SK-N-SH (cell line): ENCODE measurements around the gene STAM2. TPM values are rescaled to one million over a fixed set of nuclear protein-coding genes. Genes with fewer than 3 reads are reported as not detected.

Experiments
- CTCF ChIA-PET: fragments of 300-600, 350-600 bp; formaldehyde crosslinking; extraction: SDS; loops from one replicate; lab custom pipeline; 2021; lab: Yijun Ruan, JAX
- POLR2A ChIA-PET: fragments of 350-600 bp; sonication (Branson Sonifier 250); formaldehyde crosslinking; extraction: SDS; loops from one replicate; lab custom pipeline; 2020; ENCODE audit warnings: antibody characterized with exemption, inconsistent platforms; lab: Yijun Ruan, JAX
- DNase-seq: peaks from one replicate; pipeline ENCODE4 v3.0.0; 2012
- H2AFZ ChIP-seq: fragments of 200-600 bp; sonication (generic); 2 replicates; pipeline ENCODE4 v1.8.1; 2016; ENCODE audit warnings: antibody characterized with exemption, mild to moderate bottlenecking, low read depth
- H3F3A ChIP-seq: fragments of 200-600 bp; sonication (generic); replicated peaks from 2 replicates; pipeline ENCODE3; 2016; ENCODE audit warnings: antibody characterized with exemption, mild to moderate bottlenecking; ENCODE audit not compliant: insufficient read depth
- H3K27ac ChIP-seq, 2 experiments: fragments of 200-500 bp in 1 of 2; fragments of 200-600 bp in 1 of 2; sonication (Bioruptor generic) in 1 of 2; sonication (generic), shearing (Covaris generic) in 1 of 2; 2 replicates each; pipeline versions ENCODE4 v1.5.1 to v1.6.1; 2014 to 2016; ENCODE audit warnings: low read depth in 2 of 2, inconsistent platforms in 1 of 2, low read length in 1 of 2, mild to moderate bottlenecking in 1 of 2, mixed read lengths in 1 of 2
- H3K27me3 ChIP-seq: fragments of 200-600 bp; sonication (generic), shearing (Covaris generic); 2 replicates; pipeline ENCODE4 v1.6.1; 2016; ENCODE audit warnings: mixed run types; ENCODE audit not compliant: insufficient read depth
- H3K36me3 ChIP-seq, 2 experiments: fragments of 200-500 bp in 1 of 2; fragments of 200-600 bp in 1 of 2; sonication (Bioruptor generic) in 1 of 2; sonication (generic) in 1 of 2; replicated peaks in 1 of 2; 2 replicates each; pipeline versions ENCODE3 to v1.5.1; 2014 to 2016; ENCODE audit warnings: low read length in 1 of 2, mild to moderate bottlenecking in 1 of 2; ENCODE audit not compliant: insufficient read depth in 2 of 2, control insufficient read depth in 1 of 2
- H3K4me1 ChIP-seq, 2 experiments: fragments of 200-500 bp in 1 of 2; fragments of 200-600 bp in 1 of 2; sonication (Bioruptor generic) in 1 of 2; sonication (generic), shearing (Covaris generic) in 1 of 2; 2 replicates each; pipeline versions ENCODE4 v1.5.1 to v1.6.1; 2014 to 2016; ENCODE audit warnings: low read depth in 1 of 2, low read length in 1 of 2, mixed run types in 1 of 2; ENCODE audit not compliant: insufficient read depth in 2 of 2, control insufficient read depth in 1 of 2
- H3K4me2 ChIP-seq: fragments of 200-600 bp; sonication (generic), shearing (Covaris generic); 2 replicates; pipeline ENCODE4 v1.6.1; 2017; ENCODE audit warnings: mixed run types
- H3K4me3 ChIP-seq, 2 experiments: fragments of 200-500 bp in 1 of 2; fragments of 200-600 bp in 1 of 2; sonication (Bioruptor generic) in 1 of 2; sonication (generic), shearing (Covaris generic) in 1 of 2; 2 replicates each; pipeline versions ENCODE4 v1.5.1 to v1.8.1; 2014 to 2016; ENCODE audit warnings: low read depth in 2 of 2, inconsistent platforms in 1 of 2, low read length in 1 of 2, mild to moderate bottlenecking in 1 of 2, mixed read lengths in 1 of 2, moderate library complexity in 1 of 2
- H3K79me2 ChIP-seq: fragments of 200-600 bp; sonication (generic); 2 replicates; pipeline ENCODE4 v1.8.1; 2017; ENCODE audit warnings: mild to moderate bottlenecking; ENCODE audit not compliant: insufficient read depth
- H3K9ac ChIP-seq: fragments of 200-600 bp; sonication (generic); 2 replicates; pipeline ENCODE4 v1.6.1; 2017; ENCODE audit warnings: mixed run types
- H3K9me2 ChIP-seq: fragments of 200-600 bp; sonication (generic); 2 replicates; pipeline ENCODE4 v1.6.1; 2017; ENCODE audit warnings: mixed run types
- H3K9me3 ChIP-seq: fragments of 200-600 bp; sonication (generic); 2 replicates; pipeline ENCODE4 v1.6.1; 2017; ENCODE audit warnings: mixed run types, mild to moderate bottlenecking, moderate library complexity
- H4K20me1 ChIP-seq: fragments of 200-600 bp; sonication (generic); 2 replicates; pipeline ENCODE4 v1.6.1; 2017; ENCODE audit warnings: mild to moderate bottlenecking, mixed run types; ENCODE audit not compliant: insufficient read depth
- CTCF ChIP-seq: fragments of 200-600 bp; sonication (generic); IDR thresholded peaks from 2 replicates; pipeline ENCODE4 v1.6.1; 2017; ENCODE audit warnings: antibody characterized with exemption, mild to moderate bottlenecking, moderate library complexity
- EZH2phosphoT487 ChIP-seq: fragments of 200-600 bp; sonication (generic); IDR thresholded peaks from 2 replicates; pipeline ENCODE4 v1.6.1; 2017; ENCODE audit warnings: low read depth, mixed run types, mild to moderate bottlenecking, antibody characterized with exemption, moderate library complexity, borderline replicate concordance
- FOSL2 ChIP-seq: IDR thresholded peaks from 2 replicates; pipeline ENCODE4 v1.4.0; 2012; ENCODE audit warnings: low read depth, mild to moderate bottlenecking, moderate library complexity, borderline replicate concordance
- FOXM1 ChIP-seq: IDR thresholded peaks from 2 replicates; pipeline ENCODE4 v1.4.0; 2012; ENCODE audit warnings: low read depth, mild to moderate bottlenecking
- GATA2 ChIP-seq: sonication (generic); formaldehyde crosslinking; IDR thresholded peaks from 2 replicates; pipeline ENCODE4 v1.5.0; 2020; ENCODE audit warnings: mild to moderate bottlenecking, missing genetic modification reagents
- IRF3 ChIP-seq: fragments of 150-350 bp; IDR thresholded peaks from 2 replicates; pipeline ENCODE4 v1.6.1; 2016; ENCODE audit warnings: mild to moderate bottlenecking, low read depth, low read length
- NFIC ChIP-seq: IDR thresholded peaks from 2 replicates; pipeline ENCODE4 v1.4.0; 2012; ENCODE audit warnings: borderline replicate concordance
- RCOR1 ChIP-seq: fragments of 150-350 bp; IDR thresholded peaks from 2 replicates; pipeline ENCODE4 v1.6.1; 2017; ENCODE audit warnings: antibody characterized with exemption, low read length
- RFX5 ChIP-seq: IDR thresholded peaks from 2 replicates; pipeline ENCODE4 v1.6.1; 2012; ENCODE audit warnings: mild to moderate bottlenecking, improper control_type of control experiment, low read length
- SIN3A ChIP-seq: IDR thresholded peaks from 2 replicates; pipeline ENCODE4 v1.6.1; 2012; ENCODE audit warnings: low read depth, mild to moderate bottlenecking, low read length, moderate library complexity, borderline replicate concordance
- TCF12 ChIP-seq: IDR thresholded peaks from 2 replicates; pipeline ENCODE4 v1.4.0; 2012
- ZBTB33 ChIP-seq: IDR thresholded peaks from 2 replicates; pipeline ENCODE4 v1.4.0; 2012; ENCODE audit warnings: low read depth, borderline replicate concordance
- WGBS: methylation state at CpG from one replicate; pipeline ENCODE4 v1.1.6; 2017; ENCODE audit warnings: low lambda C conversion rate; 5-methylcytosine and 5-hydroxymethylcytosine counted together
- polyA plus RNA-seq, 3 experiments: library from polyadenylated mRNA; depleted of rRNA; stranded (reverse); fragments of >200 nt; gene quantifications; 2 replicates each; pipeline ENCODE4 v1.2.3, GENCODE V29; 2012

Gene STAM2
- polyA plus RNA-seq, 1 of the 3 experiments (the other 2 are of a cell fraction): 6.9 TPM

GRCh38 chr2:152167065-152167464, 8.5 kb downstream of the STAM2 start:
- Histone ChIP-seq H3K27me3 (no peaks in the 10 kb centered on the region), H3K9me2 (no peaks in the 10 kb centered on the region), H3K27ac (no peak overlapping the region; a peak in 1 of 4 replicates), H3K4me2 (peak overlapping the region; percentile 59), H3K4me3 (no peak overlapping the region; a peak in 1 of 4 replicates), H3F3A (peaks cover 13% of the 10 kb centered on the region), H3K4me1 (no peaks in the 10 kb centered on the region; a peak in 1 of 4 replicates), H3K9ac (no peak overlapping the region), H4K20me1 (peaks cover 51% of the 10 kb centered on the region), H2AFZ (no peak overlapping the region), H3K79me2 (peaks cover 99% of the 10 kb centered on the region), H3K36me3 (no peaks in the 10 kb centered on the region), H3K9me3 (no peaks in the 10 kb centered on the region)
- WGBS: 78% methylated on average over 2 of the region's 2 CpGs
- DNase-seq: no peak
- ChIA-PET POLR2A (no interaction called here), CTCF (interaction anchor here (0.9 to 2.0 kb wide), 5 partner anchors 9 to 468 kb away, joined by 3 to 9 read pairs (median 4); partner anchors contain the start of gene STAM2)
- TF ChIP-seq EZH2phosphoT487: no peak
- no peak for TF ChIP-seq GATA2 (CRISPR knock-in tag)

DNA sequence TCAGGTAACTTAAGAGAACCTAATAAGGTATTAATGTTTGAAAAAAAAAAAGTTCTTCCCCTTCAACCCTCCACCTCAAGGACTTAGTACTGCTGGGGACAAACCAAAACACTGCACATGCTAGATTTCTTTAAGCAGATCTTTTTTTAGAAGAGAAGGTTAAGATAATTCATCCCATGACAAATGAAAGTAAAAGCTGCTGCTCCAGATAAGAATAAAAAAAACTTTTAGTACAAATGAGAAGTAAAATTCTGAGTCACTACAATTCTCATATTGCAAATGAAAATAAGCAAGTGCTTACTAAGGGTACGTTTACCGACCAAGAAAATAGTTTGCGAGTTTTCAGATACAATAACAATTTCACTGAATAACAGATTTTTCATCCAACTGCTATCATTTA, 8.9 kb downstream of the STAM2 start:
- H3K9me2 ChIP-seq: no peaks in the 10 kb centered on the region
- peak overlapping the region; percentile 59 for H3K4me2 ChIP-seq
- TF ChIP-seq RCOR1: no peak
- TF ChIP-seq FOSL2: no peak
- no peak for TF ChIP-seq TCF12
- no peak for TF ChIP-seq CTCF
- no peak for TF ChIP-seq NFIC
- TF ChIP-seq ZBTB33: no peak
- no peak for TF ChIP-seq FOXM1
- TF ChIP-seq SIN3A: no peak
- no peak for TF ChIP-seq RFX5
- no peak for TF ChIP-seq IRF3
- WGBS: 83% methylated on average over 3 of the region's 3 CpGs
- no peak overlapping the region for H2AFZ ChIP-seq
- H3K4me1 ChIP-seq: no peaks in the 10 kb centered on the region; a peak in 1 of 4 replicates
- no peaks in the 10 kb centered on the region for H3K9me3 ChIP-seq
- H3K27ac ChIP-seq: peak overlapping the region in 1 of 2 experiments; percentile 35; a peak in 1 of 4 replicates
- peaks cover 9% of the 10 kb centered on the region for H3F3A ChIP-seq
- H3K4me3 ChIP-seq: peak overlapping the region in 1 of 2 experiments; percentile 24; a peak in 2 of 4 replicates
- peaks cover 50% of the 10 kb centered on the region for H4K20me1 ChIP-seq
- H3K9ac ChIP-seq: no peak overlapping the region
- POLR2A ChIA-PET: no interaction called here
- CTCF ChIA-PET: interaction anchor here (1.0 to 2.0 kb wide), 4 partner anchors 9 to 469 kb away, joined by 3 to 9 read pairs (median 5); partner anchors contain the start of gene STAM2
- DNase-seq: no peak
- peaks cover 99% of the 10 kb centered on the region for H3K79me2 ChIP-seq
- no peaks in the 10 kb centered on the region for H3K36me3 ChIP-seq
- H3K27me3 ChIP-seq: no peaks in the 10 kb centered on the region
